Activated naive CD4-positive, alpha-beta T cell treated with anti-CD3 and anti-CD28 coated beads, Interleukin-2, amount 50 U/mL, for 72 hours (primary cell): ENCODE results near the gene EMX2. TPM values are rescaled to one million over a fixed set of nuclear protein-coding genes. Genes with fewer than 3 reads are reported as not detected.

Source experiments
- ATAC-seq, 2 donors: fragments of 150-1000 bp; cut with Tn5 transposase; 2 replicates each; pipeline ENCODE4 v1.10.0; 2021; ENCODE audit warnings: mild to moderate bottlenecking in 2 of 2, moderate library complexity in 2 of 2
- DNase-seq, 2 donors: peaks; one replicate each; pipeline ENCODE4 v3.0.0; 2021 to 2022; ENCODE audit warnings: low spot score in 2 of 2
- H3K27ac Mint-ChIP-seq, 2 donors: one replicate each; pipeline ENCODE4 v1.8.0; 2022; ENCODE audit warnings: mild to moderate bottlenecking in 2 of 2, mixed read lengths in 2 of 2
- H3K36me3 Mint-ChIP-seq, 2 donors: one replicate each; pipeline ENCODE4 v1.8.0; 2022; ENCODE audit warnings: mixed read lengths in 2 of 2
- H3K9me3 Mint-ChIP-seq, 2 donors: one replicate each; pipeline ENCODE4 v1.8.0; 2022; ENCODE audit warnings: mixed read lengths in 2 of 2
- total RNA-seq, 2 donors: library from RNA; stranded (reverse); gene quantifications; one replicate each; pipeline ENCODE4 v1.2.3, GENCODE V29; 2022

The EMX2 gene
- total RNA-seq, 2 donors from 2014 or later: not detected

GRCh38 chr10:117549100-117549585 is 6.6 kb downstream of the EMX2 start:
- no peak for ATAC-seq
- no peak for DNase-seq
- Mint-ChIP-seq H3K27ac (no peak overlapping the region), H3K36me3 (peaks cover 6 to 20% of the 10 kb centered on the region in 2 donors), H3K9me3 (no peaks in the 10 kb centered on the region)

- no peak overlapping the region for H3K27ac Mint-ChIP-seq
- DNase-seq: no peak
- no peaks in the 10 kb centered on the region for H3K9me3 Mint-ChIP-seq
- no peak for ATAC-seq
- peaks cover 6 to 29% of the 10 kb centered on the region in 2 donors for H3K36me3 Mint-ChIP-seq
These were observed 7.5 kb downstream of the EMX2 start for GRCh38 chr10:117550076-117550475.

- no peak for ATAC-seq
- DNase-seq: no peak
- peaks cover 6 to 26% of the 10 kb centered on the region in 2 donors for H3K36me3 Mint-ChIP-seq
- no peak overlapping the region for H3K27ac Mint-ChIP-seq
- no peaks in the 10 kb centered on the region for H3K9me3 Mint-ChIP-seq
These were observed 8.2 kb downstream of the EMX2 start for GRCh38 chr10:117550599-117551329.

- no peaks in the 10 kb centered on the region for H3K9me3 Mint-ChIP-seq
- no peak for DNase-seq
- peak overlapping the region in 1 of 2 donors; percentile 73 for H3K27ac Mint-ChIP-seq
- no peak for ATAC-seq
- peaks cover 6 to 21% of the 10 kb centered on the region in 2 donors for H3K36me3 Mint-ChIP-seq
These were observed 9.0 kb downstream of the EMX2 start for GRCh38 chr10:117551330-117552155.

GRCh38 chr10:117552156-117552631 is 9.6 kb downstream of the EMX2 start:
- H3K27ac Mint-ChIP-seq: peak overlapping the region in 1 of 2 donors; percentile 73
- H3K9me3 Mint-ChIP-seq: no peaks in the 10 kb centered on the region
- H3K36me3 Mint-ChIP-seq: peaks cover 6 to 21% of the 10 kb centered on the region in 2 donors
- DNase-seq (no peak), ATAC-seq (no peak)

GRCh38 chr10:117552701-117553141 is 10.2 kb downstream of the EMX2 start:
- DNase-seq (no peak), ATAC-seq (no peak)
- peaks cover 6 to 20% of the 10 kb centered on the region in 2 donors for H3K36me3 Mint-ChIP-seq
- H3K9me3 Mint-ChIP-seq: no peaks in the 10 kb centered on the region
- peak overlapping the region in 1 of 2 donors; percentile 47 for H3K27ac Mint-ChIP-seq

- Mint-ChIP-seq H3K36me3 (peaks cover 6 to 16% of the 10 kb centered on the region in 2 donors), H3K9me3 (no peaks in the 10 kb centered on the region), H3K27ac (no peak overlapping the region)
- DNase-seq (no peak), ATAC-seq (no peak)
These were observed 10.7 kb downstream of the EMX2 start for GRCh38 chr10:117553142-117553814.

- no peak for DNase-seq
- no peaks in the 10 kb centered on the region for H3K9me3 Mint-ChIP-seq
- H3K27ac Mint-ChIP-seq: peak overlapping the region in 1 of 2 donors; percentile 70
- peaks cover 6 to 16% of the 10 kb centered on the region in 2 donors for H3K36me3 Mint-ChIP-seq
- ATAC-seq: no peak
These were observed 11.2 kb downstream of the EMX2 start for GRCh38 chr10:117553815-117554172.

- no peak for ATAC-seq
- DNase-seq: no peak
These were observed 11.8 kb downstream of the EMX2 start for GRCh38 chr10:117554241-117554814.

GRCh38 chr10:117555017-117555416 is 12.5 kb downstream of the EMX2 start:
- Mint-ChIP-seq H3K9me3 (no peaks in the 10 kb centered on the region), H3K36me3 (peaks cover 6 to 16% of the 10 kb centered on the region in 2 donors), H3K27ac (no peak overlapping the region)
- DNase-seq (no peak), ATAC-seq (no peak)

More at GRCh38 chr10:117554241-117554814, 11.8 kb downstream of the EMX2 start:
- peaks cover 6 to 16% of the 10 kb centered on the region in 2 donors for H3K36me3 Mint-ChIP-seq
- H3K9me3 Mint-ChIP-seq: no peaks in the 10 kb centered on the region
- no peak overlapping the region for H3K27ac Mint-ChIP-seq

- H3K36me3 Mint-ChIP-seq: peaks cover 6 to 16% of the 10 kb centered on the region in 2 donors
- ATAC-seq (no peak), DNase-seq (no peak)
- no peak overlapping the region for H3K27ac Mint-ChIP-seq
- H3K9me3 Mint-ChIP-seq: no peaks in the 10 kb centered on the region
These were observed 13.3 kb downstream of the EMX2 start for GRCh38 chr10:117555863-117556262.

- Mint-ChIP-seq H3K9me3 (no peaks in the 10 kb centered on the region), H3K27ac (no peak overlapping the region), H3K36me3 (peaks cover 6 to 16% of the 10 kb centered on the region in 2 donors)
- no peak for ATAC-seq
- no peak for DNase-seq
These were observed 13.8 kb downstream of the EMX2 start for GRCh38 chr10:117556356-117556755.

GRCh38 chr10:117559712-117560111 is 17.2 kb downstream of the EMX2 start:
- no peak for DNase-seq
- Mint-ChIP-seq H3K27ac (no peak overlapping the region), H3K36me3 (peaks cover 0 to 3% of the 10 kb centered on the region in 2 donors), H3K9me3 (no peaks in the 10 kb centered on the region)
- no peak for ATAC-seq

- DNase-seq (no peak), ATAC-seq (no peak)
- Mint-ChIP-seq H3K27ac (no peak overlapping the region), H3K9me3 (no peaks in the 10 kb centered on the region), H3K36me3 (no peaks in the 10 kb centered on the region)
These were observed 18.4 kb downstream of the EMX2 start for GRCh38 chr10:117560942-117561341.

GRCh38 chr10:117562220-117562619 is 19.7 kb downstream of the EMX2 start:
- H3K9me3 Mint-ChIP-seq: no peaks in the 10 kb centered on the region
- no peak for DNase-seq
- no peaks in the 10 kb centered on the region for H3K36me3 Mint-ChIP-seq
- no peak overlapping the region for H3K27ac Mint-ChIP-seq
- ATAC-seq: no peak
